ENCODE results near the gene PAK2. TPM values are rescaled to one million over a fixed set of nuclear protein-coding genes. Genes with fewer than 3 reads are reported as not detected.

Gene PAK2
- total RNA-seq, 1 experiment from 2014 or later = 102 TPM

- peaks cover 4% of the 10 kb centered on the region for H3K9me3 ChIP-seq (ENCODE audit: low read depth, low read length, poor library complexity, severe bottlenecking)
- TF ChIP-seq CTCF (conservative IDR thresholded peaks at IDR 0.05; ENCODE audit: low read depth, low read length) (no peak), EZH2 (IDR thresholded peaks at IDR 0.05; ENCODE audit: borderline replicate concordance, low read depth, low read length, poor library complexity, severe bottlenecking) (no peak)
- no peak for DNase-seq (ENCODE audit: low spot score)
- H3K4me3 ChIP-seq (ENCODE audit: low read depth, low read length, poor library complexity, severe bottlenecking) = peak overlapping the region; percentile 99
- CTCF ChIA-PET = interaction anchor here (0.6 to 1.2 kb wide), 3 partner anchors 75 to 979 kb away, joined by 3 to 8 read pairs (median 5); partner anchors contain the start of gene NCBP2
- BruUV-seq (replicated peaks) = TSS peak; percentile 93
- POLR2A ChIA-PET (ENCODE audit: low non-redundant PET) = interaction anchor here (0.7 kb wide), 1 partner anchor 431 kb away, joined by 4 read pairs; no protein-coding TSS in a partner anchor
- H3K27me3 ChIP-seq (replicated peaks; ENCODE audit: insufficient read depth, low read depth, low read length, poor library complexity) = no peaks in the 10 kb centered on the region
- intact Hi-C loops (cut with micrococcal nuclease; ENCODE audit: unreplicated experiment) = no loop called here
- no peaks in the 10 kb centered on the region for H3K36me3 ChIP-seq (ENCODE audit: insufficient read depth, low read length, poor library complexity, severe bottlenecking)
- H3K4me1 ChIP-seq (ENCODE audit: insufficient read depth, low read length, poor library complexity, severe bottlenecking) = peaks cover 12% of the 10 kb centered on the region
- peak overlapping the region; percentile 93 for H3K27ac ChIP-seq (ENCODE audit: low read depth, low read length, poor library complexity, severe bottlenecking)
Measured at GRCh38 chr3:196867155-196867506, 127.5 kb downstream of the PAK2 start.

DNA sequence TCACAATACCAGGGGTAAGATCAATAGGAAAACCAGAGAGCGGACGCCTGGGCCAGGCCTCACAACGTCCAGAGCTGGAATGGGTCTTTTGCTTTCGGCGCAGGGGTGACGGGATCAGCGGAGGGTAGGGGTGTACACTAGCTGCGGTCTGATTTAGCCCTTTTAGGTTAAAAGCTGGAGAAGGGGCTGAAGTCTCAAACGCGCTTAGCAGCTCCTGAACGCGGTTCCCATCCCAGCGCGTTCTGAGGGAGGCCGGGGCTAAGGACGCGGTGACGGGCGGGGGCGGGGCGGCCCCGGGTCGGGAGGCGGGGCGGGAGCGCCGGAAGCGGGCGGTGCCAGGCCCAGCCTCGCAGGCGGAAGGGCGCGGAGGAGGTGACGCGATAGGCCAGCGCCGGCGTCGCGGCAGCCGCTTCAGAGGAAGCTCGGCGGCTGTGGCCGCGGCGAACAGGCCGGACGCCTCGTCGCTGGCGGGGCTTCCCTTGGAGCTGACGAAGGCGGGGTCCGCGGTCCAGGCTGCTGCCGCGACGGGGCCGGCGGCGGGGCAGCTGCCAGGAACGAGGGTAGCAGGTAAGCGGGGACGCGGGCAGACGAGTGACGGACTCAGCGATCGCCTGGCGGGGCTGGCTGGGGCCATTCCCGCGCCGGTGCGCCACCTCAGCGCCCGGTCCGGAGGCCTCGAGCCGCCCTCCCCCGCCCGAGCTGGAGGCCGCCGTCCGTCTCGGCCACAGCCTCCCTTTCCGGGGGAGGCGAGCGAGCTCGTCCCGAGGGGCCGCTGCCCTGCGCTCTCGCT is 128.0 kb downstream of the PAK2 start, which contains the start of gene SENP5:
Gene SENP5 (plus strand): TSS at position 414 of the 790 bp plus-strand sequence. CDS start 17,262 bp downstream, outside the sequence.
- ChIA-PET POLR2A (ENCODE audit: low non-redundant PET) (interaction anchor here (0.6 to 0.7 kb wide), 2 partner anchors 26 to 432 kb away, joined by 3 to 4 read pairs; no protein-coding TSS in a partner anchor), CTCF (interaction anchor here (0.7 to 1.2 kb wide), 3 partner anchors 74 to 271 kb away, joined by 3 to 8 read pairs (median 3); partner anchors contain the start of gene NCBP2)
- peak; percentile 94 for DNase-seq (ENCODE audit: low spot score)
- no peaks in the 10 kb centered on the region for H3K36me3 ChIP-seq (ENCODE audit: insufficient read depth, low read length, poor library complexity, severe bottlenecking)
- H3K4me3 ChIP-seq (ENCODE audit: low read depth, low read length, poor library complexity, severe bottlenecking) = peak within 1 kb of the TSS; percentile 99
- intact Hi-C loops (cut with micrococcal nuclease; ENCODE audit: unreplicated experiment) = no loop called here
- H3K27ac ChIP-seq (ENCODE audit: low read depth, low read length, poor library complexity, severe bottlenecking) = peak within 1 kb of the TSS; percentile 93
- H3K9me3 ChIP-seq (ENCODE audit: low read depth, low read length, poor library complexity, severe bottlenecking) = peaks cover 4% of the 10 kb centered on the region
- H3K4me1 ChIP-seq (ENCODE audit: insufficient read depth, low read length, poor library complexity, severe bottlenecking) = peaks cover 12% of the 10 kb centered on the region
- BruUV-seq (replicated peaks) = no TSS peak
- TF ChIP-seq CTCF (conservative IDR thresholded peaks at IDR 0.05; ENCODE audit: low read depth, low read length) (no peak), EZH2 (IDR thresholded peaks at IDR 0.05; ENCODE audit: borderline replicate concordance, low read depth, low read length, poor library complexity, severe bottlenecking) (no peak)
- no peaks in the 10 kb centered on the region for H3K27me3 ChIP-seq (replicated peaks; ENCODE audit: insufficient read depth, low read depth, low read length, poor library complexity)

GRCh38 chr3:196868297-196868661 is 128.6 kb downstream of the PAK2 start:
- no peaks in the 10 kb centered on the region for H3K36me3 ChIP-seq (ENCODE audit: insufficient read depth, low read length, poor library complexity, severe bottlenecking)
- no peaks in the 10 kb centered on the region for H3K27me3 ChIP-seq (replicated peaks; ENCODE audit: insufficient read depth, low read depth, low read length, poor library complexity)
- ChIA-PET CTCF (interaction anchor here (0.7 to 1.2 kb wide), 3 partner anchors 73 to 259 kb away, joined by 3 to 8 read pairs (median 7); partner anchors contain the start of gene NCBP2), POLR2A (ENCODE audit: low non-redundant PET) (interaction anchor here (0.6 kb wide), 1 partner anchor 25 kb away, joined by 3 read pairs; no protein-coding TSS in a partner anchor)
- intact Hi-C loops (cut with micrococcal nuclease; ENCODE audit: unreplicated experiment) = no loop called here
- peaks cover under 1% of the 10 kb centered on the region for H3K9me3 ChIP-seq (ENCODE audit: low read depth, low read length, poor library complexity, severe bottlenecking)
- H3K4me3 ChIP-seq (ENCODE audit: low read depth, low read length, poor library complexity, severe bottlenecking) = peak overlapping the region; percentile 99
- H3K4me1 ChIP-seq (ENCODE audit: insufficient read depth, low read length, poor library complexity, severe bottlenecking) = peaks cover 12% of the 10 kb centered on the region
- H3K27ac ChIP-seq (ENCODE audit: low read depth, low read length, poor library complexity, severe bottlenecking) = peak overlapping the region; percentile 93
- peak; percentile 34 for DNase-seq (ENCODE audit: low spot score)
- no peak for TF ChIP-seq CTCF (conservative IDR thresholded peaks at IDR 0.05; ENCODE audit: low read depth, low read length)
- no peak for TF ChIP-seq EZH2 (IDR thresholded peaks at IDR 0.05; ENCODE audit: borderline replicate concordance, low read depth, low read length, poor library complexity, severe bottlenecking)
- BruUV-seq (replicated peaks) = no TSS peak
